K562 (cell line): ENCODE results near the gene A1BG. TPM values are rescaled to one million over a fixed set of nuclear protein-coding genes. Genes with fewer than 3 reads are reported as not detected.

ENCODE experiments used
- FOXK2 ChIP-seq, 2 experiments: fragments of 450-650 bp; IDR thresholded peaks in 1 of 2; conservative IDR thresholded peaks in 1 of 2; 2 replicates each; pipeline ENCODE4 v1.6.1; 2016; ENCODE audit warnings: low read depth in 2 of 2, mild to moderate bottlenecking in 1 of 2
- GABPA ChIP-seq: fragments of 200-800 bp; sonication (Bioruptor generic); conservative IDR thresholded peaks from 2 replicates; pipeline ENCODE4 v1.6.1; 2016; ENCODE audit warnings: low read depth, missing genetic modification characterization, missing compliant biosample characterization
- GATA2 ChIP-seq: sonication (generic); formaldehyde crosslinking; IDR thresholded peaks from 2 replicates; pipeline ENCODE4 v1.4.0; 2020; ENCODE audit warnings: mild to moderate bottlenecking, missing genetic modification reagents
- HMGN3 ChIP-seq: IDR thresholded peaks from 2 replicates; pipeline ENCODE4 v1.6.1; 2011; ENCODE audit warnings: borderline replicate concordance, low read depth, mild to moderate bottlenecking, mixed read lengths, low read length; ENCODE audit not compliant: insufficient read length; ENCODE audit errors: extremely low read depth
- JUND ChIP-seq, 2 experiments: IDR thresholded peaks; 2 replicates in 1 of 2; 3 replicates in 1 of 2; pipeline ENCODE4 v1.6.1; 2011; ENCODE audit warnings: borderline replicate concordance in 2 of 2, low read depth in 2 of 2, low read length in 2 of 2, improper control_type of control experiment in 1 of 2, missing biosample characterization in 1 of 2, missing genetic modification characterization in 1 of 2, missing genetic modification reagents in 1 of 2
- LARP7 ChIP-seq: fragments of 450-650 bp; IDR thresholded peaks from 2 replicates; pipeline ENCODE4 v1.6.1; 2016
- NCOA1 ChIP-seq: fragments of 450-650 bp; IDR thresholded peaks from 2 replicates; pipeline ENCODE4 v1.6.1; 2016; ENCODE audit warnings: low read depth
- PCBP2 ChIP-seq: fragments of 200-400 bp; formaldehyde crosslinking; IDR thresholded peaks from 2 replicates; pipeline ENCODE4 v1.6.1; 2018; ENCODE audit warnings: low read length, low read depth, mild to moderate bottlenecking, moderate library complexity; ENCODE audit not compliant: poor library complexity, severe bottlenecking
- POLR2AphosphoS5 ChIP-seq: IDR thresholded peaks from 2 replicates; pipeline ENCODE4 v1.6.1; 2011; ENCODE audit warnings: mild to moderate bottlenecking, low read depth, low read length, moderate library complexity; ENCODE audit not compliant: control insufficient read depth, insufficient read depth
- RBM39 ChIP-seq: fragments of 200-400 bp; formaldehyde crosslinking; optimal IDR thresholded peaks from 2 replicates; pipeline ENCODE3; 2018; ENCODE audit warnings: low read depth, low read length
- ZNF146 ChIP-seq: IDR thresholded peaks from one replicate; pipeline ENCODE4 v1.6.1; 2018; ENCODE audit warnings: missing compliant biosample characterization; ENCODE audit not compliant: unreplicated experiment
- ZNF224 ChIP-seq: sonication (generic); formaldehyde crosslinking; IDR thresholded peaks from 2 replicates; pipeline ENCODE4 v1.8.0; 2022; ENCODE audit warnings: mild to moderate bottlenecking, missing genetic modification reagents
- polyA plus RNA-seq, 8 experiments: library from polyadenylated mRNA; depleted of rRNA in 4 of 8; stranded (reverse) in 5 of 8; unstranded in 3 of 8; fragments of >200 nt; fragmentation: Nextera tagmentation in 2 of 8; fragmentation: Illumina TruSeq in 1 of 8; extraction: Ambion mirVana in 2 of 8; extraction: Trizol in 1 of 8; gene quantifications; 2 replicates each; pipeline versions ENCODE4 v1.2.1 to v1.2.3, GENCODE V29; 2011 to 2014; ENCODE audit warnings: inconsistent platforms in 1 of 8, missing spikeins in 1 of 8
- total RNA-seq, 7 experiments: library from RNA; depleted of rRNA in 6 of 7; stranded (reverse); fragments of >200 nt in 6 of 7; fragmentation: Illumina TruSeq in 2 of 7; extraction: Trizol in 2 of 7; gene quantifications; 2 replicates each; pipeline versions ENCODE4 v1.2.1 to v1.2.3, GENCODE V29; 2011 to 2021; ENCODE audit warnings: low replicate concordance in 1 of 7
- TF ChIP-seq, protein P1 (sequence below): sonication (generic); formaldehyde crosslinking; IDR thresholded peaks from 2 replicates; pipeline ENCODE4 v1.8.0; 2023; ENCODE audit warnings: missing genetic modification reagents, mild to moderate bottlenecking, borderline replicate concordance
- TF ChIP-seq, protein P2 (sequence below): fragments of 250-450 bp; sonication (Bioruptor Pico); IDR thresholded peaks from 2 replicates; pipeline ENCODE4 v1.8.0; 2022; ENCODE audit warnings: inconsistent platforms, mild to moderate bottlenecking, moderate library complexity, borderline replicate concordance
- TF ChIP-seq, protein P3 (sequence below), 2 experiments: fragments of 450-650 bp in 1 of 2; IDR thresholded peaks; 2 replicates each; pipeline ENCODE4 v1.6.1; 2011 to 2017; ENCODE audit warnings: low read depth in 2 of 2, antibody characterized with exemption in 1 of 2, borderline replicate concordance in 1 of 2, low read length in 1 of 2, mild to moderate bottlenecking in 1 of 2, mixed read lengths in 1 of 2; ENCODE audit not compliant: control insufficient read depth in 1 of 2

A1BG gene
- total and polyA plus RNA-seq, 9 of the 15 experiments (the other 6 are each of a cell fraction or from before 2014, with no cell fraction given) = 0.10 to 19.8 (median 2.6) TPM

DNA sequence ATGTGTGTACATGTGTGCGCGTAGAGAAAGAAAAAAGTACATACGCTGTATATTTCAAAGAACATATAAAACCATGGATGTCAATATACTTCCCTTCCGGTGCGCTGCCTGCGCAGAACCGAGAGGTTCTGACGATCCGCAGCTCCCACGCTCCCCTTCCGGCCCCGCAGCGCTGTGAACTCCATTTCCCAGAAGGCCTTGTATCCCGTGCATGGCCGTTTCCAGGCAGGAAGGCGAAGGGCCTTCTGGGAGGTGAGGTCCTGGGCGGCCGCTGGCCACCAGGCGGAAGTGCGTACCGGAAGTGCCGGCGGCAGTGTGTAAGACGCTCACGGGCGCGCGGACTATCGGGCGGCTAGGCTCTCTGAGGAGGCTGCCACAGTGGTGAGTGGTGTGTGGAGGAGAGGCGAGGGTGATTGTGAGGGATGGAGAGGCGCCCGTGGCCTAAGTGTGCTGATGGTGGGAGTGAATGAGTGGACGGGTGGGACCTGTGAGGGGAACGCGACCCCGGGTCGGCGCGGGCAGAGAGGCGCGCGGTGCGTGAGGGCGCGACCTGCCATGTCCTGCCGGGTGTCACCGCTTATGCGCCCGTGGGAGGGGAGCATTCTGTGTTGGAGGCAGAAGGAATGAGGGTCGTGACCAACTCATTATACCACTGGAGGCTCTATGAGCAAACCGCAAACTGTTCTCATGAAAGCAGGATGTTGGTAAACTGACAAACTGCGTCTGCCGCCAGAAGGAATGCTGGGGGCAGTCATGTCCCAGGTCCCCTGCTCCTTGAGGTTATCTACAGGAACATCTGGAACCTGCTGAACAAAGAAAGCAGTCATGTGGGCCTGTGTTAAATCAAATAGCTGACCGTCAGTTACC, 48.0 kb downstream of the A1BG start, which contains the start of gene ERVK3-1 (continued):
- TF ChIP-seq, protein P1, sequence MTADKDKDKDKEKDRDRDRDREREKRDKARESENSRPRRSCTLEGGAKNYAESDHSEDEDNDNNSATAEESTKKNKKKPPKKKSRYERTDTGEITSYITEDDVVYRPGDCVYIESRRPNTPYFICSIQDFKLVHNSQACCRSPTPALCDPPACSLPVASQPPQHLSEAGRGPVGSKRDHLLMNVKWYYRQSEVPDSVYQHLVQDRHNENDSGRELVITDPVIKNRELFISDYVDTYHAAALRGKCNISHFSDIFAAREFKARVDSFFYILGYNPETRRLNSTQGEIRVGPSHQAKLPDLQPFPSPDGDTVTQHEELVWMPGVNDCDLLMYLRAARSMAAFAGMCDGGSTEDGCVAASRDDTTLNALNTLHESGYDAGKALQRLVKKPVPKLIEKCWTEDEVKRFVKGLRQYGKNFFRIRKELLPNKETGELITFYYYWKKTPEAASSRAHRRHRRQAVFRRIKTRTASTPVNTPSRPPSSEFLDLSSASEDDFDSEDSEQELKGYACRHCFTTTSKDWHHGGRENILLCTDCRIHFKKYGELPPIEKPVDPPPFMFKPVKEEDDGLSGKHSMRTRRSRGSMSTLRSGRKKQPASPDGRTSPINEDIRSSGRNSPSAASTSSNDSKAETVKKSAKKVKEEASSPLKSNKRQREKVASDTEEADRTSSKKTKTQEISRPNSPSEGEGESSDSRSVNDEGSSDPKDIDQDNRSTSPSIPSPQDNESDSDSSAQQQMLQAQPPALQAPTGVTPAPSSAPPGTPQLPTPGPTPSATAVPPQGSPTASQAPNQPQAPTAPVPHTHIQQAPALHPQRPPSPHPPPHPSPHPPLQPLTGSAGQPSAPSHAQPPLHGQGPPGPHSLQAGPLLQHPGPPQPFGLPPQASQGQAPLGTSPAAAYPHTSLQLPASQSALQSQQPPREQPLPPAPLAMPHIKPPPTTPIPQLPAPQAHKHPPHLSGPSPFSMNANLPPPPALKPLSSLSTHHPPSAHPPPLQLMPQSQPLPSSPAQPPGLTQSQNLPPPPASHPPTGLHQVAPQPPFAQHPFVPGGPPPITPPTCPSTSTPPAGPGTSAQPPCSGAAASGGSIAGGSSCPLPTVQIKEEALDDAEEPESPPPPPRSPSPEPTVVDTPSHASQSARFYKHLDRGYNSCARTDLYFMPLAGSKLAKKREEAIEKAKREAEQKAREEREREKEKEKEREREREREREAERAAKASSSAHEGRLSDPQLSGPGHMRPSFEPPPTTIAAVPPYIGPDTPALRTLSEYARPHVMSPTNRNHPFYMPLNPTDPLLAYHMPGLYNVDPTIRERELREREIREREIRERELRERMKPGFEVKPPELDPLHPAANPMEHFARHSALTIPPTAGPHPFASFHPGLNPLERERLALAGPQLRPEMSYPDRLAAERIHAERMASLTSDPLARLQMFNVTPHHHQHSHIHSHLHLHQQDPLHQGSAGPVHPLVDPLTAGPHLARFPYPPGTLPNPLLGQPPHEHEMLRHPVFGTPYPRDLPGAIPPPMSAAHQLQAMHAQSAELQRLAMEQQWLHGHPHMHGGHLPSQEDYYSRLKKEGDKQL (CRISPR knock-in tag) = no peak
- peak; percentile 98 for TF ChIP-seq GABPA (tag)
- no peak for TF ChIP-seq PCBP2
- TF ChIP-seq, protein P2, sequence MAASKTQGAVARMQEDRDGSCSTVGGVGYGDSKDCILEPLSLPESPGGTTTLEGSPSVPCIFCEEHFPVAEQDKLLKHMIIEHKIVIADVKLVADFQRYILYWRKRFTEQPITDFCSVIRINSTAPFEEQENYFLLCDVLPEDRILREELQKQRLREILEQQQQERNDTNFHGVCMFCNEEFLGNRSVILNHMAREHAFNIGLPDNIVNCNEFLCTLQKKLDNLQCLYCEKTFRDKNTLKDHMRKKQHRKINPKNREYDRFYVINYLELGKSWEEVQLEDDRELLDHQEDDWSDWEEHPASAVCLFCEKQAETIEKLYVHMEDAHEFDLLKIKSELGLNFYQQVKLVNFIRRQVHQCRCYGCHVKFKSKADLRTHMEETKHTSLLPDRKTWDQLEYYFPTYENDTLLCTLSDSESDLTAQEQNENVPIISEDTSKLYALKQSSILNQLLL = no peak
- TF ChIP-seq GATA2 (CRISPR knock-in tag) = peak; percentile 47
- peak; percentile 71 for TF ChIP-seq LARP7
- TF ChIP-seq ZNF224 (CRISPR knock-in tag) = no peak
- no peak for TF ChIP-seq ZNF146 (CRISPR knock-in tag)
- TF ChIP-seq JUND (IDR thresholded peaks at IDR 0.05; ENCODE audit: borderline replicate concordance, low read depth, low read length) = peak; percentile 51; the same call in 1 of the 2 replicates
- TF ChIP-seq JUND (tag; IDR thresholded peaks at IDR 0.05; ENCODE audit: borderline replicate concordance, low read depth, low read length) = peak; percentile 28; the same call in 1 of the 3 replicates
- TF ChIP-seq RBM39 = no peak
- TF ChIP-seq, protein P3, sequence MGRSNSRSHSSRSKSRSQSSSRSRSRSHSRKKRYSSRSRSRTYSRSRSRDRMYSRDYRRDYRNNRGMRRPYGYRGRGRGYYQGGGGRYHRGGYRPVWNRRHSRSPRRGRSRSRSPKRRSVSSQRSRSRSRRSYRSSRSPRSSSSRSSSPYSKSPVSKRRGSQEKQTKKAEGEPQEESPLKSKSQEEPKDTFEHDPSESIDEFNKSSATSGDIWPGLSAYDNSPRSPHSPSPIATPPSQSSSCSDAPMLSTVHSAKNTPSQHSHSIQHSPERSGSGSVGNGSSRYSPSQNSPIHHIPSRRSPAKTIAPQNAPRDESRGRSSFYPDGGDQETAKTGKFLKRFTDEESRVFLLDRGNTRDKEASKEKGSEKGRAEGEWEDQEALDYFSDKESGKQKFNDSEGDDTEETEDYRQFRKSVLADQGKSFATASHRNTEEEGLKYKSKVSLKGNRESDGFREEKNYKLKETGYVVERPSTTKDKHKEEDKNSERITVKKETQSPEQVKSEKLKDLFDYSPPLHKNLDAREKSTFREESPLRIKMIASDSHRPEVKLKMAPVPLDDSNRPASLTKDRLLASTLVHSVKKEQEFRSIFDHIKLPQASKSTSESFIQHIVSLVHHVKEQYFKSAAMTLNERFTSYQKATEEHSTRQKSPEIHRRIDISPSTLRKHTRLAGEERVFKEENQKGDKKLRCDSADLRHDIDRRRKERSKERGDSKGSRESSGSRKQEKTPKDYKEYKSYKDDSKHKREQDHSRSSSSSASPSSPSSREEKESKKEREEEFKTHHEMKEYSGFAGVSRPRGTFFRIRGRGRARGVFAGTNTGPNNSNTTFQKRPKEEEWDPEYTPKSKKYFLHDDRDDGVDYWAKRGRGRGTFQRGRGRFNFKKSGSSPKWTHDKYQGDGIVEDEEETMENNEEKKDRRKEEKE (IDR thresholded peaks at IDR 0.05; ENCODE audit: borderline replicate concordance in 1 of 2, control insufficient read depth in 1 of 2, low read depth in 2 of 2, low read length in 1 of 2) = peak in 1 of 2 experiments; percentile 62; a peak in 1 of 4 replicates
- TF ChIP-seq NCOA1 = peak; percentile 75
- TF ChIP-seq HMGN3 = peak; percentile 54
- peak; percentile 56 to 80; a peak in 3 of 4 replicates for TF ChIP-seq FOXK2 (conservative IDR thresholded peaks at IDR 0.05 in 1 of 2, IDR thresholded peaks at IDR 0.05 in 1 of 2; ENCODE audit: low read depth in 2 of 2)
- peak; percentile 91 for TF ChIP-seq POLR2AphosphoS5
